IPS-11a (cell line): ENCODE measurements around the gene HSPA9.
"Not testable (repeated sequence)": the region's sequence is repeated elsewhere in the genome, so short reads cannot be mapped to it uniquely, and the experiment has no call there.

Source experiments
- H3K4me3 ChIP-seq: one replicate; pipeline ENCODE4 v1.5.1; 2013; ENCODE audit warnings: low read depth, low read length, control low read depth

The HSPA9 gene

GRCh38 chr5:138536215-138536614 lies 39.0 kb downstream of the HSPA9 start:
- no peak overlapping the region for H3K4me3 ChIP-seq

DNA sequence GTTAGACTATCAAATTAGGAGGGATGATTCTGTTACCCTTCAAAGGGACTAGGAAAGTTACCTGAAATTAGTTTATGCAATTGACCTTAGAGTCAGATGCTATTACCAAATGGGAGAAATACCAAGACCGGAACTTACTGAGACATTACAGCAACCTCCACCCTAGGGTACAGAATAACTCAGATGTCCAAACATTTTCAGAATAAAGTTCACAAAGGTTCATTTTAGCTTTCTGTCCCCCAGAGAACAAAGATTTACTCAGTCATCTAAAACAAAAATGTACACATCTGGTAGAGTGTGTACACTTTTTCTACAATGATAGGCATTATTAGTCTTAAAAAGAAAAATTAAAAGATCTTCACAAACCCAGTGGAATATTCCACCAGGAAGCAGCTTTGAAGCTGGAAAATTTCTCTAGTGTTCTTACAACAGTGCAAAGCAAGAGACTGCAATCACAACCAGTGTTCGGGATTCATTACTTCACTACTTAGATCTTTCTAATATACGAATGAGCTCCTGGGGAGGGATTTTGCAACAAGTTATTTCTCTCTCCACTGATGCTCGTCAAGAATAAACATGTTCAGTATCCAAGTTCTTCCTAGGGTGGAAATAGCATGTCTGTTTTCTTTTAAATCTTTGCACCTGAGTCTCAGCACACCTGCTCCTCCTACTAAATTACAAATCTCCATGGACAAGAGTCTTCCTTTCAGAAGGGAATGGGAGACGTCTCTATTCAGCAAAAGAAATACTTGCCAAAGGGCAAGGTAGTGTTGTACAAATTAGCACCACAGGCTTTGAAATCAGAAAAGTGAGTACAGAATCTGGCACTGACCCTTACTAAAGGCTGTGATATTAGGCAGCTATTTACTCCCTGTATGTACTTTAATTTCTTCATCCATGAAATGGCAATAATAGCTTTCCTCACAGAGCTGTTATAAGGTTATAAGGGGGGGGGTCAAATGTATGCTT lies 40.9 kb downstream of the HSPA9 start:
- no peak overlapping the region for H3K4me3 ChIP-seq

DNA sequence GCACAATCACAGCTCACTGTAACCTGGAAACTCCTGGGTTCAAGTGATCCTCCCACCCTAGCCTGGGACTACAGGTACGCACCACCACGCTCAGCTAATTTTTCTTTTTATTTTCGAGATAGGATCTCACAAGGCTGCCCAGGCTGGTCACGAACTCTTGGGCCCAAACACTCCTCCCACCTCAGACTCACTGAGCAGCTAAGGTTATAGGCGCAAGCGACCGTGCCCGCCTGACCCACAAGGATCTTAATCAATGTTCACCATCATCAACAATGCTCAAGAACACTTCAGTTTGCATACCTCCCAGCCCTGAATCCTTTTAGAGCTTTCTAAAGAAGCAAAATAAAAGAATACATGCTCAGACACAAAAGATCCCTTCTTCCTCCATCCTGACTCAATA lies 45.4 kb downstream of the HSPA9 start:
- no peak overlapping the region for H3K4me3 ChIP-seq

DNA sequence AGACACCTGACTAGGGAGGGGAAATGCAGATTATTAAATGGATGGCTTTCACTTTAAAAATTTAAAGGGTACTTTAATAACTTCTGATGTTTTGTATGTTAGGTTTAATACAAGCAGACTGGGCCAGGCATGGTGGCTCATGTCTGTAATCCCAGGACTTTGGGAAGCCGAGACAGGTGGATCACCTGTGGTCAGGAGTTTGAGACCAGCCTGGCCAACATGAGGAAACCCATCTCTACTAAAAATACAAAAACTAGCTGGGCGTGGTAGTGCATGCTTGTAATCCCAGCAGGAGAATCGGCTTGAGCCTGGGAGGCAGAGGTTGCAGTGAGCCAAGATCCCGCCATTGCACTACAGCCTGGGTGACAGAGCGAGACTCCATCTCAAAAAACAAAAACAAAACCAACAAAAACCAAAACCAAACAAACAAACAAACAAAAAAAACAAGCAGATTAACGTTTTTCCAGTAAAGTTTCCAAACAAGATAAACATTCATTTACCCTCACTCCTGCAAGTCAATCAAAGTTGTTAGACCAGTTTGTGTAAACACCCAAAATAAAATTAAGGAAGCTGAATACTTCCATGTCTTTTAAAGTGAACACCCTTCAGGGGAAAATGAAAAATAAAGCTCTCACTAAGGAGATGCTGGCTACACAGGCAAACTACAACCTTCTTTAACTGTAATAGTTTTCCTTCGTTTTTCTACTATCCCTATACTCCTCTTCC lies 46.3 kb downstream of the HSPA9 start:
- no peak overlapping the region for H3K4me3 ChIP-seq

DNA sequence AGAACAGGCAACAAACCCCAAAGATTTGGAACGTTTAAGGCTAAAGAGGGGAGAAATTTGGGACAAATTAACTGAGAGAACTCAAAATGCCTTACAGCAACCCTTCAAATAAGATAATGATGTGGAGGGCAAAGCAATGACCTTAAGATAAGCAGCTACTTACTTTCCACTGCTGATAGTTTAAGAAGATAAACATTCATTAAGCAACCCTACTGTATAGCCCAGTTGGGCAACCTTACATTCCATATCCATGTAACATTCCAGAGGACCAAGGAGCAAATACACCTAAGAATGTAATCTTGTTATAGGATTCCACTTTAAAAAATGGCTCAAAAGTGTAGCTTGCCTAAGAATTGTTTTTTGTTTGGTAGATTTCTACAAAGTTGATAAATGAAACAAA lies 47.0 kb downstream of the HSPA9 start:
- H3K4me3 ChIP-seq: no peak overlapping the region

DNA sequence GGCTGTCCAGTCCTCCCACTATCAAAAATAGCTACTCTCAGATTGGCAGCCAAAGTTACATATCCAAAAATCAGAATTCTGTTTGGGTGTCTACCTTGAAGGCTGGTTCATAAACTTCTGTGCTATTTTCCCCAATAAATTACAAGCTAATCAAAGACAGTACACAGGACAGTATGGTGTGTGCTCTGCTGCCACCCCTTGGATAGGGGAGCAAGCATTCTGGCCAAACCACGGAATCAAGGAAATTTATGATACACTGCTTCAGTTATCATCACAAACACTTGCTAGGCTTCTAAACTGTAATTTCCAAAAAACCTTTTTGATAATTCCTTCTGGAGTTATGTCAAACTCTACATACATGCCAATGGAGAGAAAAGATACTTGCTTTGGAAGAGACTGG lies 48.0 kb downstream of the HSPA9 start:
- H3K4me3 ChIP-seq: no peak overlapping the region

DNA sequence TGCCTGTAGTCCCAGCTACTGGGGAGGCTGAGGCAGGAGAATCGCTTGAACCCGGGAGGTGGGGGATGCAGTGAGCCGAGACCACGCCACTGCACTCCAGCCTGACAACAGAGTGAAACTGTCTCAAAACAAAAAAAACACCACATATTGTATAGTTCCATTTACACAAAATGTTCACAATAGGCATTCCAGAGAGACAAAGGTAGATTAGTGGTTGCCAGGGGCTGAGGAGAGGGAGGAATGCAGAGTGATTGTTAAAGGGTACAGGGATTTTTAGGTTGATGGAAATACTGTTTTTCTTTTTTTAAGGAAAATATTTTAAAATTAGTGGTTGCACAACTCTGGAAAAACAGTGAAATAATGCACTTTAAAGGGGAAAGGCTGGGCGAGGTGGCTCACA lies 51.8 kb downstream of the HSPA9 start:
- no peak overlapping the region for H3K4me3 ChIP-seq

GRCh38 chr5:138520971-138521370 lies 54.2 kb downstream of the HSPA9 start:
- H3K4me3 ChIP-seq: no peak overlapping the region

DNA sequence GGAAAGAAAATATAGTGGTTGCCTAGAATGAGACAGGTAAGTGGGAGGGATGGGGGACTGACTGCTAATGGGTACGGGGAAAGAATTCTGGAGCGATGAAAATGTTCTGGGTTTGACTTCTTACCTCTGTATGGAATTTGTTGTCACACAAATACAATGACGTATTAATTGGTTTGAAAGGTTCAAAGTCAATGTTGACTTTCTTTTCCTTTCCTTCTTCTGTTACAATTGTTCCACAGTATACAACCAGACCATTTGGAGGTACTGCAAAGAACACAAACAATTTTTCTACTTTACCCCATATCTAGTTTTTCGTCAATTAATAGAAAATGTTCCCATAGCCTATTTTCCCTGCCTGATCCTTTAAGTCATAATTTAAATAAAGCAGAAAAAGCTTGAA lies 57.8 kb downstream of the HSPA9 start:
- H3K4me3 ChIP-seq: no peak overlapping the region

- no peak overlapping the region for H3K4me3 ChIP-seq
Observed at GRCh38 chr5:138515556-138516245, 59.5 kb downstream of the HSPA9 start.

DNA sequence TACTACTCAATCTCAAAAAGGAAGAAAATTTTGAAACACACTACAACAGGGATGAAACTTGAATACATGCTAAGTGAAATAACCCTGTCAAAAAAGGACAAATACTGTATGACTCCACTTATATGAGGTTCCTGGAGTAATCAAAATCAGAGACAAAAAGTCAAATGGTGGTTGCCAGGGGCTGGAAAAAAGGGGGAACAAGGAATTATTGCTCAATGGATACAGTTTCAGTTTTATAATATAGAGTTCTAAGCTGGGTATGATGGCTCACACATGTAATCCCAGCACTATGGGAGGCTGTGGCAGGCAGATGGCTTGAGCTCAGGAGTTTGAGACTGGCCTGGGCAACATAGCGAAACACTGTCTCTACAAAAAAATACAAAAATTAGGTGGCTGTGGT lies 61.2 kb downstream of the HSPA9 start:
- H3K4me3 ChIP-seq: no peak overlapping the region

- no peak overlapping the region for H3K4me3 ChIP-seq
Observed at GRCh38 chr5:138508958-138509357, 66.2 kb downstream of the HSPA9 start.

GRCh38 chr5:138507485-138507884 lies 67.7 kb downstream of the HSPA9 start:
- H3K4me3 ChIP-seq: not testable (repeated sequence)

DNA sequence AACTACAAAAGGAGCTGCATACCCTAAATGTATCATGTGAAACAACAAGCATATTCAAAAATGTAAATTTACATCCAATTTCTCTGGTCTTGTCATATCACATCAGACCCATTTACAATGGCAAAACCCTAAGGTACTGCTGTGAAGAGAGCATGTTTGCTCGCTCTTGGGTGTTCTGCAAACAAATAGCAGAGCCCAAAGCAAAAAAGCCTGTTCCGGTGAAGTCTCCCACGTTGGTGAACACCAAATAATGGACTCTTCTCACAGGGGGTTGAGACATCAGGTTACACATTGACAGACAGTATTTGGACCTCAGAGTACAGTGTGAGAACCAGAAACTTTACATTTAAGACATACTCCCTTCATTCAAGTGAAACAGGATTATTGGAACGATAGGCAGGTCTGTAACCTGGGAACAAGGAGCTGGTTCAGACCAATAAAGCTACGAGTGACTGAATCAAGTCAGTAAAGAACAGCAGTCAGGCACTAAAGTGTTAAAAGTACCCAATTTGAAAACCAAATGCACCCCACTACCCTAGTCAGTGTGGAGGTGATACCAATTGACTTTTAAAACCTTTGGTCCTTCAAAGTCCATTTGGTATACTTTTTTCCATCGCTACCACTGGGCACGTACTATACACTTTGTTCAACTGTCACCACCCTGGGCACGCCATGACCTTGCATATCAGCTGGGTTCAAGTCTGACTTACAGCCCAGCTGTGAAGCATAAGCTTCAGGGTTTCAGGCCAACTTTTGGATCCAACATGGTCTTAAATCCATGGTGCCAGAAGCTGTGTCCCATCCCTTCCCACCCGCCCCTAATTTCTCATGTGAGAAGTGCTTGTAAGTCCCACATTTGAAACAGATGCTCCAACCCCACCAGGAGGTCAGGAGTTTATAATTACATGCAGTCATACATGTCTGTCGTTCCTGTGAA lies 68.6 kb downstream of the HSPA9 start:
- no peak overlapping the region for H3K4me3 ChIP-seq

- no peak overlapping the region for H3K4me3 ChIP-seq
Observed at GRCh38 chr5:138504799-138505198, 70.4 kb downstream of the HSPA9 start.
